Measurements from ENCODE around the gene UBTD1.
"Not testable (repeated sequence)": the region's sequence is repeated elsewhere in the genome, so short reads cannot be mapped to it uniquely, and the experiment has no call there.

The UBTD1 gene

GRCh38 chr10:97498841-97499560 is at the start of gene UBTD1:
UBTD1 (plus strand) TSS chr10:97498924; CDS start chr10:97499204, 280 bp downstream.
- peak in 1 of 2 donors; percentile 1 for DNase-seq (ENCODE audit: extremely low read depth in 1 of 2, low read depth in 1 of 2)

GRCh38 chr10:97450828-97451227 is 47.9 kb upstream of the UBTD1 start:
- DNase-seq (ENCODE audit: extremely low read depth in 1 of 2, low read depth in 1 of 2): no peak

- no peak for DNase-seq (ENCODE audit: extremely low read depth in 1 of 2, low read depth in 1 of 2)
These were observed 47.1 kb upstream of the UBTD1 start for GRCh38 chr10:97451605-97452004.

- DNase-seq (ENCODE audit: extremely low read depth in 1 of 2, low read depth in 1 of 2): no peak
These were observed 46.4 kb upstream of the UBTD1 start for GRCh38 chr10:97452352-97452751.

- DNase-seq (ENCODE audit: extremely low read depth in 1 of 2, low read depth in 1 of 2): peak in 1 of 2 donors; percentile 21
These were observed 44.2 kb upstream of the UBTD1 start for GRCh38 chr10:97454330-97455036.

- no peak for DNase-seq (ENCODE audit: extremely low read depth in 1 of 2, low read depth in 1 of 2)
These were observed 42.6 kb upstream of the UBTD1 start for GRCh38 chr10:97456034-97456685.

GRCh38 chr10:97456686-97457065 is 42.0 kb upstream of the UBTD1 start:
- DNase-seq (ENCODE audit: extremely low read depth in 1 of 2, low read depth in 1 of 2): no peak

GRCh38 chr10:97459111-97459510 is 39.6 kb upstream of the UBTD1 start:
- DNase-seq (ENCODE audit: extremely low read depth in 1 of 2, low read depth in 1 of 2): no peak

- no peak for DNase-seq (ENCODE audit: extremely low read depth in 1 of 2, low read depth in 1 of 2)
These were observed 38.8 kb upstream of the UBTD1 start for GRCh38 chr10:97459933-97460332.

GRCh38 chr10:97462309-97462708 is 36.4 kb upstream of the UBTD1 start:
- DNase-seq (ENCODE audit: extremely low read depth in 1 of 2, low read depth in 1 of 2): no peak

- DNase-seq (ENCODE audit: extremely low read depth in 1 of 2, low read depth in 1 of 2): no peak
These were observed 35.2 kb upstream of the UBTD1 start for GRCh38 chr10:97463363-97464132.

GRCh38 chr10:97464226-97464625 is 34.5 kb upstream of the UBTD1 start:
- DNase-seq (ENCODE audit: extremely low read depth in 1 of 2, low read depth in 1 of 2): no peak

GRCh38 chr10:97465982-97466381 is 32.7 kb upstream of the UBTD1 start:
- DNase-seq (ENCODE audit: extremely low read depth in 1 of 2, low read depth in 1 of 2): no peak

- DNase-seq (ENCODE audit: extremely low read depth in 1 of 2, low read depth in 1 of 2): no peak
These were observed 32.0 kb upstream of the UBTD1 start for GRCh38 chr10:97466755-97467154.

- DNase-seq (ENCODE audit: extremely low read depth in 1 of 2, low read depth in 1 of 2): no peak
These were observed 30.6 kb upstream of the UBTD1 start for GRCh38 chr10:97468162-97468561.

GRCh38 chr10:97468781-97469180 is 29.9 kb upstream of the UBTD1 start:
- not testable (repeated sequence) for DNase-seq (ENCODE audit: extremely low read depth in 1 of 2, low read depth in 1 of 2)

- no peak for DNase-seq (ENCODE audit: extremely low read depth in 1 of 2, low read depth in 1 of 2)
These were observed 23.8 kb upstream of the UBTD1 start for GRCh38 chr10:97474918-97475317.

- DNase-seq (ENCODE audit: extremely low read depth in 1 of 2, low read depth in 1 of 2): no peak
These were observed 22.7 kb upstream of the UBTD1 start for GRCh38 chr10:97475936-97476594.

GRCh38 chr10:97479410-97479809 is 19.3 kb upstream of the UBTD1 start:
- not testable (repeated sequence) for DNase-seq (ENCODE audit: extremely low read depth in 1 of 2, low read depth in 1 of 2)

GRCh38 chr10:97479939-97480338 is 18.8 kb upstream of the UBTD1 start:
- DNase-seq (ENCODE audit: extremely low read depth in 1 of 2, low read depth in 1 of 2): no peak

GRCh38 chr10:97481071-97481470 is 17.7 kb upstream of the UBTD1 start:
- DNase-seq (ENCODE audit: extremely low read depth in 1 of 2, low read depth in 1 of 2): no peak

Data from stimulated activated CD8-positive, alpha-beta memory T cell treated with anti-CD3 and anti-CD28 coated beads, Interleukin-7, amount 100 ng/mL, for 48 hours (primary cell).